GM21737 (cell line): Measurements from ENCODE around the gene CD274.
"Not testable (repeated sequence)": the region's sequence is repeated elsewhere in the genome, so short reads cannot be mapped to it uniquely, and the experiment has no call there.

ENCODE experiments used
- ATAC-seq: cut with Tn5 transposase; IDR thresholded peaks from one replicate; pipeline ENCODE4 v1.9.1; 2021; ENCODE audit warnings: mild to moderate bottlenecking, moderate library complexity; ENCODE audit not compliant: unreplicated experiment

CD274 gene

DNA sequence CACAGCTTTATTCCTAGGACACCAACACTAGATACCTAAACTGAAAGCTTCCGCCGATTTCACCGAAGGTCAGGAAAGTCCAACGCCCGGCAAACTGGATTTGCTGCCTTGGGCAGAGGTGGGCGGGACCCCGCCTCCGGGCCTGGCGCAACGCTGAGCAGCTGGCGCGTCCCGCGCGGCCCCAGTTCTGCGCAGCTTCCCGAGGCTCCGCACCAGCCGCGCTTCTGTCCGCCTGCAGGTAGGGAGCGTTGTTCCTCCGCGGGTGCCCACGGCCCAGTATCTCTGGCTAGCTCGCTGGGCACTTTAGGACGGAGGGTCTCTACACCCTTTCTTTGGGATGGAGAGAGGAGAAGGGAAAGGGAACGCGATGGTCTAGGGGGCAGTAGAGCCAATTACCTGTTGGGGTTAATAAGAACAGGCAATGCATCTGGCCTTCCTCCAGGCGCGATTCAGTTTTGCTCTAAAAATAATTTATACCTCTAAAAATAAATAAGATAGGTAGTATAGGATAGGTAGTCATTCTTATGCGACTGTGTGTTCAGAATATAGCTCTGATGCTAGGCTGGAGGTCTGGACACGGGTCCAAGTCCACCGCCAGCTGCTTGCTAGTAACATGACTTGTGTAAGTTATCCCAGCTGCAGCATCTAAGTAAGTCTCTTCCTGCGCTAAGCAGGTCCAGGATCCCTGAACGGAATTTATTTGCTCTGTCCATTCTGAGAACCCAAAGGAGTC, at the start of gene CD274:
Gene CD274 (plus strand): TSS at position 184 of the 733 bp plus-strand sequence. CDS start 5,572 bp downstream, outside the sequence.
- peak; percentile 78 for ATAC-seq

DNA sequence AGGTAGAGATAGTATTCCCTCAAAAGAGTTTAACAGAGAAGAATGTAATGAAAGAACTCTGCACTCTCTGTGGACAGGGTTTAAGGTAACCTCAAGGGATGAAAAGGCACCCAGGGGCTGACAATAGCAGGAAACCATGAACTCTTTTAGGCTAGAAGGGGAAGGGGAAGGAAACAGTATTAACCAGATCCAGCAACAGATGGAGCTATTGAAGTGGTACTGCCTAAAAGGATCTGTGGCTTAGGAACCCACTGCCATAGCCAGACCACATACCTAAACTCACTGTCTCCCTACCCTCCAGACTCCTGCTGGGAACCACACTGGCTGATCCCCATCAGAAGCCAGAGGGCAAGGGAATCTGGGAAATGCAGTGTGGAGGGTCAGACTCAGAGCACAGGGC, 48.1 kb upstream of the CD274 start:
- ATAC-seq: no peak

DNA sequence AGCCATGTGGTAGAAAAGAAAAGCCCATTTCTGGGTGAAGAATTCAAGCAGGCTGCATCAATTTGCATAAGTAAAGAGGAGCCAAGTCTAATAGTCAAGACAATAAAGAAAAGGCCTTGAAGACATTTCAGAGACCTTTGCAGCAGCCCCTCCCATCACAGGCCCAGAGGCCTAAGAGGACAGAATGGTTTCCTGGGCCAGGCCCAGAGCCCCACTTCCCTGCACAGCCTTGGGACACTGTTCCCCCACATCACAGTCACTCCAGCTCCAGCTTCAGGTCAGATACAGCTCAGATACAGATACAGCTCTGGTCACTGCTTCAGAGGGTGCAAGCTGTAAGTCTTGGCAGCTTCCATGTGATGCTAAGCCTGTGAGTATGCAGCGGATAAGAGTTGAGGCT, 41.7 kb upstream of the CD274 start:
- no peak for ATAC-seq

DNA sequence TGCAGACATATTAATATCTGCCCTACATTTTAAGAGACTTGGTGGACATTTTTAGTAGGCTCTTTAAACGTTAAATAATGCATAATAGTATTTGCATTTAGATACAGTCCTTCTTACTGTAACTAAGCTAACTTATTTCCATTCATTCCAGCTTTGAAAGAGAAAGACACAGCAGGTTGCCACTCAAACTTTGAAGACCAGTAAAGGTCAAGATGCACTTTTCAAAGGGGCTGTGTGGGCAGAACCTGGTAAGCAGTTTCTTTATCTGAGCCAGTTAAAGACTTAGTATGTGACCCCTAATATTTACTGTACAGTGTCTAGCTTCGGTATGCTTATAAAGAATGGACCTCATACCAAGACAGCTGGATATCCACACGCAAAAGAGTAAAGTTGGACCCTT, 33.4 kb upstream of the CD274 start:
- ATAC-seq: no peak

DNA sequence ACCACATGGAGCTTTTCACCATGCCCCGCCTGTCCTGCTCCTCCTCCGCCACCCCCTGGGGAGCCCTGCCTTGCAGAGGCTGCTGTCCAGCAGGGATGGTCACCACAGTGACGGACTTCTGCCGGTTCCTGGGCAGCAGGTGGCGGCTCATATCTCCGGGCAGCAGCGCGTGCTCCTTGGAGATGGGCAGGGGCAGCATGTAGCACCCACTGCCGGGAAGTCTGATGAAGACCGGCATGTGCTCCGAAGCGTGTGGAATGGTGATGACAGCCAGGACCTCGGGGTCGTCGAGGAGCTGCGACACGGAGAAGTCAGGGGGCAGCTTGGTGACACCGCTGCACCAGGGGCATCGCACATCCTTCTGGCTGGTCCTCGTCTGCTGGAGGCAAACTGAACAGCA, 31.9 kb upstream of the CD274 start:
- ATAC-seq: no peak

DNA sequence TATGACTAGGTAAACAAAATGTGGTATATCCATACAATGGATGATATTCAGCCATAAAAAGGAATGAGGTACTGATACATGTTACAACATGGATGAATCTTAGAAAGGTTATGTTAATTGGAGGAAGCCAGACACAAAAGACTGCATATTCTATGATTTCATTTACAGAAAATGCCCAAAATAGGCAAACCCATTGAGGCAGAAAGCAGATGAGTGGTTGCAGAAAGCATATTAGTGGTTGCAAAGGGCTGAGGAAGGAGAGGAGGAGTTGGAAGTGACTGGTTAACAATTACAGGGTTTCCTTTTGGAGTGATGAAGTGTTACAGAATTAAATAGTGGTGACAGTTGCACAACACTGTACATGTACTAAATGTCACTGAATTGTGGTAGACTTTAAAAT, 30.4 kb upstream of the CD274 start:
- no peak for ATAC-seq

DNA sequence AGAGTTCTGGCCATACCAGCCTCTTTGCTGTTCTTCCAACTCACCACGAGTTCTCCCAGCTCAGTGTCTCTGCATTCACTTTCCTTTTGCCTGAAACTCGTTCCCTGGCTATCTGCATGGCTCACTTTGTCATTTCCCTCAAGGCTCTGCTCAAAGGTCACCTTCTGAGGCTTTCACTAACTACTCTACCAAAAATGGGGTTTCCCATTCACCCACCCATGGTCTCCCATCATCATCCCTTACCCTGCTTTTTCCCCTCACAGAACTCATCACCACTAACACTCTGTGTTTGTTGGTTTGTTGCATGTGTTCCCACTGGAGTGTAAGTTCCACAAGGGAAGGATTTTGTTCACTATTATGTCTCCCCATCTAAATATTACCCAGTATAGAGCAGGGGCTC, 29.2 kb upstream of the CD274 start:
- no peak for ATAC-seq

DNA sequence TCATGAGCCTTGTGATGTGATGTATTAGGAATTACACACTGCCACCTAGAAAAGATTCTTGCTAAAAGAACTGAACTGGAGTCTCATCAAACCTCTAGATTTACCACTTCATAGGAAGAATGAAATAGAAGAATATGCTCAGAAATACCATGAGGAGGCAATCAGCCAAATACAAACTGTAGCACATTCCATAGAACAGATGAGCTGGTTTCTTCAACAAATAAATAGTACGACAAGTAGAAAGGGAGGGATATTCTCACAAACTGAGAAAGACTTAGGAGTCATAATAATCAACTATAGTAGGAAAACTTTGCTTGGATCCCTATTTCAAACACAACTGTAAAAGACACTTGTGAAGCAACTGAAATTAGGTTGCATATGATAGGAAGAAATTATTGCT, 28.1 kb upstream of the CD274 start:
- no peak for ATAC-seq

DNA sequence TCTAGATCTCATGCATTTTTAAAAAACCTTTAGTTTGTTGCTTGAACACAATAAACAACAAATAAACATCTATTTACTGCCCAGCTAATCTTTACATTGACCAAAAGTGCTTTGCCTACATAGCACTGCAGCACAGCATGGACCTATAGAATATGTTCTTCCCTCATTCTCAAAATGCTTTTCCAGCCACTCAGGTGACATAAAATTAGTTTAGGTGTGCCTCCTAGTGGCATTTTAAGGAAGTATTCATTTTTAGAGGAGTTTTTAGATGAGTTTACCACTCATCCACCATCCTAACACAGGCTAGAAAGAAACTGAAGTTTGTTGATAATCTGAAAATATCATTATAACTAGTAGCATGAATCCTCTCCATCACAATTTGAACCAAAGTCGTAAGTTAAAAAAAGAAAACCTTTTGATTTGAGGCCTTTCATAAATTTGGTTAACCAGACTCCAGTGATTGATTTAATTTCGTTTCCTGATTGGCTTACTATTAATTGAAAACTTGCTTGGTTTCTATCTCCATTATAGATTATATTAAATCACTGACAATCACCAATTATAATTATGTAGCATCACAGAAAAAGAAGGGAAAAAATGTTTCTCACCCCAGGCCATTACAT, 25.2 kb upstream of the CD274 start:
- no peak for ATAC-seq

DNA sequence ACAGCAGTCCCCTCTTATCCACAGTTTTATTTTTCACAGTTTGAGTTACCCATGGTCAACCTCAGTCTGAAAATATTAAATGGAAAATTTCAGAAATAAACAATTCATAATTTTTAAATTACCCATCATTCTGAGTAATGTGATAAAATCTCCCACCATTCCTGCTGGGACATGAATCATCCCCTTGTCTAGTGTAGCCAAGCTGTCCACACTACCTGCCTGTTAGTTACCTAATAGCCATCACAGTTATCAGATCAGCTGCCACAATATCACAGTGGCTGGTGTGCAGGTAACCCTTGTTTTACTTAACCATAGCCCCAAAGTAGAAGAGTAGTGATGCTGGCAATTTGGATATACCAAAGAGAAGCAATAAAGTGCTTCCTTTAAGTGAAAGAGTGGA, 23.3 kb upstream of the CD274 start:
- no peak for ATAC-seq

DNA sequence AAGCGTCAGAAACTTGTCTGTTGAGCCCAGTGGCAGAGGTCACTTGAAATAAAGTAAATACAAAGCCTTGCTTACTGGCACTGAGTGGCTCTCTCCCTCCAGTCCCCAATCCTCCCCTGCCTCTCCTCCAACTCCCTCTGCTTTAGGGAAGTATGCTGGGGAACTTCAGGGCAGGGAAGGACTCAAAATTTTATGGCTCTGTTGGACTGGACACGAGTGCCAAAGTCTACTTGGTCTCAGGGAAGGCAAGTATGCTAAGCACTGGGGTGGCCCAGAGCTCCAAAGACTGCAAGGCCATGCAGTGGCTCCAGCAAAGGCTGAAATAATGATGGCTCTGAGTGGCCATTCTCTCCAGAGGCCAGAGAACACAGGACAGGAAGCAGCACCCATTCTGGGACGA, 22.2 kb upstream of the CD274 start:
- ATAC-seq: no peak

DNA sequence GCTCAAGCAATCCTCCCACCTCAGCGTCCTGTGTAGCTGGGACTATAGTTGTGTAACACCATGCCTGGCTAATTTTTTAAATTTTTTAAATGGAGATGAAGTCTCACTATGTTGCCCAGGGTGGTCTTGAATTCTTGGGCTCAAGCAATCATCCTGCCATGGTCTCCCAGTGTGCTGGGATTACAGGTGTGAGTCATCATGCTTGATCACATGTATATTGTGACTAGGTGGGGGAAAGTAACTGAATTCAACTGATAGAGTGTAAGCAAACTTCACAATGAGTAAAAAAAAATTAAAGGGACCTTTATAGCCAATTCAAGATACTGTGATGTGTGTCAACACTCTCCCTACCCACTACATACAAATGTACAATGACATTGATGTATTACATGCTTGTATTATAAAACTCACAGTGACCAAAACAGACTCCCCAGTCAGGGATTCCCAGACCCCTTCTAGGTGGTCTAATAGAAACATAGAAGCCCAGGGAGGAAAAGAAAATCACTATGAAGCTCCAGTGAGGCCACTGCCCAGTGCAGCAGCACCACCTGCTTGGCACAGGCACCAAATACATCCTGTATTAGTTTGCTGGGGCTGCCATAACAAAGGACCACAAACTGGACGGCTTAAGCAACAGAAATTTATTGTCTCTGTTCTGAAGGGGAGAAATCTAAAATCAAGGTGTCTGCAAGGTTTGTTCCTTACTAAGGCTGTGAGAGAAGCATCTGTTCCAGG, 21.4 kb upstream of the CD274 start:
- ATAC-seq: no peak

DNA sequence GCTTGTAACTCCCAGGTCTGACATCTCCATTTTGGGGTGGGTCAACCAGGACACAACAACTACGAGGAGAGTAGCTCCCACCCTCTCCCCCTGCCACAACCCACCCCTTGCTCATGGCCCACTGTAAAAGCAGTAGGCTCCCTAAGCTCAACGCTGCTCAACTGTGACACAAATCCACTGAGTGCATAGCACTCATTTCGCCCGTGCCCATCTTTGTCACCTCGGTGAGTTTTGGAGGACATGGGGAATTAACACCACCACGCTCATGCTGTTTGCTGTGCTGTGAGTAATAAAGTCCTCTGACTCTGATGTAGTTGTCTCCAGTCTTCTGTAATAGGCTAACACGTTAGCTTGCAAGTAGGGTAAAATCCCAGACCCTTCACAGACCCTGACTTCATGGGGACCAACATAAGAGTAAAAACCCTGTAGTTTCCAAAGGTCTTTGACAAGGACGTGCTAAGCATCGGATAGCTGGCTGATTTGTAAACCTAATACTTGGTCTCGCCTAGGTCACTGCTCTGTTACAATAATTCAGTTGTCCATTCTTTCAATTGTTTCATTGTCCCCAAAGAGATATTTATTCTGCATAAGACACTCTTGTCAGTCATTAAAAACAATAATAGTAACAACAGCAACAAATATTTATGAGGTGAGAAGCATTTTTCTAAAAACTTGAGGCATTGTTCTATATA, 20.3 kb upstream of the CD274 start:
- ATAC-seq: no peak

DNA sequence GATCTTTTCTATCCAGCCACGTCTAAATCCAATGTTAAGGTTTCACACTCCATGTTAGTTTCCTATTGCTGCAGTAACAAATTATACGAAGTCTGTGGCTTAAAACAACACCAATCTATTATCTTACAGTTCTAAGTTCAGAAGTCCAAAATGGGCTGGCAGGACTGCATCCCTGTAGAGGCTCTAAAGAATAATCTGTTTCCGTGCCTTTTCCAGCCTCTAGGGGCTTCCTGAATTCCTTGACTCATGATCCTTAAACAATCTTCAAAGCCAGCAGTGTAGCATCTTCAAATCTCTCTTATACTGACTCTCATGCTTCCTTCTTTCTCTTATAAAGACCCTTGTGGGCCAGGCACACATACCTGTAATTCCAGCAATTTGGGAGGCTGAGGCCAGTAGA, 19.4 kb upstream of the CD274 start:
- ATAC-seq: no peak

DNA sequence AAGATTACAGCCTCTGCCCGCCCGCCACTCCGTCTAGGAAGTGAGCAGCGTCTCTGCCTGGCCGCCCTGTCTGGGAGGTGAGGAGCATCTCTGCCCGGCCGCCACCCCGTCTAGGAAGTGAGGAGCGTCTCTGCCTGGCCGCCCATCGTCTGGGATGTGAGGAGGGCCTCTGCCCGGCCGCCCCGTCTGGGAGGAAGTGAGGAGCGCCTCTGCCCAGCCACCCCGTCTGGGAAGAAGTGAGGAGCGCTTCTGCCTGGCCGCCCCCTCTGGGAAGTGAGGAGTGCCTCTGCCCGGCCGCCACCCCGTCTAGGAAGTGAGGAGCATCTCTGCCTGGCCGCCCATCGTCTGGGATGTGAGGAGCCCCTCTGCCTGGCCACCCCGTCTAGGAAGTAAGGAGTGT, 17.5 kb upstream of the CD274 start:
- ATAC-seq: not testable (repeated sequence)

DNA sequence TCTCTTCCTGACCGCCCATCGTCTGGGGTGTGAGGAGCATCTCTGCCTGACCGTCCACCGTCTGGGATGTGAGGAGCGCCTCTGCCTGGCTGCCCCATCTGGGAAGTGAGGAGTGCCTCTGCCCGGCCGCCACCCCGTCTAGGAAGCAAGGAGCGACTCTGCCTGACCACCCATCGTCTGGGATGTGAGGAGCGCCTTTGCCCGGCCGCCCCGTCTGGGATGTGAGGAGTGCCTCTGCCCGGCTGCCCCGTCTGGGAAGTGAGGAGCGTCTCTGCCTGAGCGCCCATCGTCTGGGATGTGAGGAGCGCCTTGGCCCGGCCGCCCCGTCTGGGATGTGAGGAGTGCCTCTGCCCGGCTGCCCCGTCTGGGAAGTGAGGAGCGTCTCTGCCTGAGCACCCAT, 17.0 kb upstream of the CD274 start:
- ATAC-seq: not testable (repeated sequence)

DNA sequence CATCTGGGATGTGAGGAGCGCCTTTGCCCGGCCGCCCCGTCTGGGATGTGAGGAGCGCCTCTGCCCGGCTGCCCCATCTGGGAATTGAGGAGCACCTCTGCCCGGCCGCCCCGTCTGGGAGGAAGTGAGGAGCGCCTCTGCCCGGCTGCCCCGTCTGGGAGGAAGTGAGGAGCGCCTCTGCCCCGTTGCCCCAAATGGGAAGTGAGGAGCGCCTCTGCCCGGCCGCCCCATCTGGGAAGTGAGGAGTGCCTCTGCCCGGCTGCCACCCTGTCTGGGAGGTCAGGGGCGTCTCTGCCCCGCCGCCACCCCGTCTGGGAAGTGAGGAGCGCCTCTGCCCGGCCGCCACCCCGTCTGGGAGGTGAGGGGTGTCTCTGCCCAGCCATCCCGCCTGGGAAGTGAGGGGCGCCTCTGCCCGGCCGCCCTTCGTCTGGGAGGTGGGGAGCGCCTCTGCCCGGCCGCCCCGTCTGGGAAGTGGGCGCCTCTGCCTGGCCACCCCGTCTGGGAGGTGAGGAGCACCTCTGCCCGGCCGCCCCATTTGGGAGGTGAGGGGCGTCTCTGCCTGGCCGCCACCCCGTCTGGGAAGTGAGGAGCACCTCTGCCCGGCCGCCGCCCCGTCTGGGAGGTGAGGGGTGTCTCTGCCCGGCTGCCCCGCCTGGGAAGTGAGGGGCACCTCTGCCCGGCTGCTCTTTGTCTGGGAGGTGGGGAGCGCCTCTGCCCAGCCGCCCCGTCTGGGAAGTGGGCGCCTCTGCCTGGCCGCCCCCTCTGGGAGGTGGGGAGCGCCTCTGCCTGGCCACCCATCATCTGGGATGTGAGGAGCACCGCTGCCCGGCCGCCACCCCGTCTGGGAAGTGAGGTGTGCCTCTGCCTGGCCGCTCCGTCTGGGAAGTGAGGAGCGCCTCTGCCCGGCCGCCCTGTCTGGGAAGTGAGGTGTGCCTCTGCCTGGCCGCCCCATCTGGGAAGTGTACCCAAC, 16.2 kb upstream of the CD274 start:
- ATAC-seq: not testable (repeated sequence)

DNA sequence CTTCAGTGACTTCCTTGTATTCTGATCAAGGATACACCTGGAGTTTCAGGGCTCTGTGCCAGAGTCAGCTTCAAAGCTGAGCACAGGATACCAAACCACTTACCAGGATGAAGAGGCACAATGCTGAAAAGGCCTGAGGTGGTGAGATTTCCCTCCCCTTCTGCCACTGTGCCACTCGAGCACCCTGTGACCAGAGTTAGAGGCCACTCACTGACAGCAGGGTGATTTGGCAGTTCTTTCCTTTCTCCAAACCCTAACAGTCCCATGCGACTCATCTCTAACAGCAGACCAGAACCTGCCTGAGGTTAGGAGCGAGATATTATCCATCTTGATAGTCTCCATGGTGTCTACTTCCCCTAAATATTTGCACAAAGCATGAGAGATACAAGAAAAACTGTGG, 14.4 kb upstream of the CD274 start:
- no peak for ATAC-seq

DNA sequence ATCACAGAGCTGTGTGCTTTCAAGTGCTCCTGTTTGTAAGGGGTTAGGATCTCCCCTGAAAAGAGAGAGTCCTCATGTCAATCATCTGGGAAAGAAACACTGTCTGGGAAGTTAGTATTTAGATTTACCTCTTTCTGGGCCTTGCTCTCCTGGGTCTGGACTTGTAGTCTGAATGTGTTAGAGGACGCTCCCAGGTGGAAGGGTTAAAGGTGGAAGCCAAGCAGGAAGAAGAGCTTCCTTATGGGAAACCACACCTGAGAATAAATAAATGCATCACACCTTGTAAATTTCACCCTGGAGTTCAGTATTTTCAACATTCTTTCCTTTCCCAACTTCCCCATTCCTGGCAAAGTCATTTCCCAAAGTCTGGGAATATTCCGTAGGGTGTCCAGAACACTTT, 13.9 kb upstream of the CD274 start:
- no peak for ATAC-seq
